Body of pancreas (tissue), 4 donors: Measurements from ENCODE around the gene LRRC4. TPM values are rescaled to one million over a fixed set of nuclear protein-coding genes. Genes with fewer than 3 reads are reported as not detected.

Source experiments
- ATAC-seq: fragments of 150-250 bp; one replicate; pipeline ENCODE4 v1.9.1; 2016
- DNase-seq, 4 donors: peaks; one replicate each; pipeline ENCODE4 v3.0.0-alpha.2; 2019
- H3K27ac ChIP-seq, 4 donors: fragments of 200-600 bp; sonication (generic); 1 replicate in 3 of 4; 2 replicates in 1 of 4; pipeline versions ENCODE4 v1.5.1 to v1.6.1; 2016 to 2019; ENCODE audit warnings: mild to moderate bottlenecking in 1 of 4, mixed read lengths in 1 of 4, moderate library complexity in 1 of 4
- H3K27me3 ChIP-seq, 2 donors: fragments of 200-600 bp; sonication (generic); one replicate each; pipeline ENCODE4 v1.6.0; 2016; ENCODE audit warnings: mild to moderate bottlenecking in 1 of 2
- H3K36me3 ChIP-seq, 2 donors: fragments of 200-600 bp; sonication (generic); replicated peaks in 1 of 2; 2 replicates each; pipeline ENCODE4 v1.5.1; 2016; ENCODE audit warnings: low read depth in 2 of 2; ENCODE audit not compliant: insufficient read depth in 1 of 2
- H3K4me1 ChIP-seq: fragments of 200-600 bp; sonication (generic); one replicate; pipeline ENCODE4 v1.6.0; 2016
- H3K4me3 ChIP-seq, 2 donors: fragments of 200-600 bp; sonication (generic); 1 replicate in 1 of 2; 2 replicates in 1 of 2; pipeline ENCODE4 v1.5.1; 2016 to 2019
- H3K9me3 ChIP-seq, 3 donors: fragments of 200-600 bp; sonication (generic); 1 replicate in 2 of 3; 2 replicates in 1 of 3; pipeline ENCODE4 v1.5.1; 2016
- POLR2A ChIP-seq, 3 donors: fragments of 450-650 bp; IDR thresholded peaks; one replicate each; pipeline ENCODE4 v1.6.1; 2016; ENCODE audit warnings: antibody characterized with exemption in 3 of 3, mild to moderate bottlenecking in 2 of 3
- WGBS, 2 donors: methylation state at CpG; one replicate each; pipeline ENCODE4 v1.1.5; 2017; 5-methylcytosine and 5-hydroxymethylcytosine counted together
- intact Hi-C: fragments of 100-400 bp; cut with DNase I; formaldehyde crosslinking; loops from one replicate; pipeline ENCODE4 v1.15.1; 2023
- total RNA-seq, 2 donors: library from RNA; depleted of rRNA; stranded (reverse); fragments of >200 nt; gene quantifications; one replicate each; pipeline ENCODE4 v1.1.0, GENCODE V29; 2016
- TF ChIP-seq, protein P1 (sequence below), 7 experiments: fragments of 450-650 bp in 4 of 7; fragments of 200-600 bp in 3 of 7; sonication (generic) in 3 of 7; IDR thresholded peaks; one replicate each; pipeline ENCODE4 v1.5.1; 2016 to 2019; ENCODE audit warnings: antibody characterized with exemption in 7 of 7

LRRC4 gene
- total RNA-seq, 2 donors from 2014 or later = under 0.01 to 0.33 TPM

DNA sequence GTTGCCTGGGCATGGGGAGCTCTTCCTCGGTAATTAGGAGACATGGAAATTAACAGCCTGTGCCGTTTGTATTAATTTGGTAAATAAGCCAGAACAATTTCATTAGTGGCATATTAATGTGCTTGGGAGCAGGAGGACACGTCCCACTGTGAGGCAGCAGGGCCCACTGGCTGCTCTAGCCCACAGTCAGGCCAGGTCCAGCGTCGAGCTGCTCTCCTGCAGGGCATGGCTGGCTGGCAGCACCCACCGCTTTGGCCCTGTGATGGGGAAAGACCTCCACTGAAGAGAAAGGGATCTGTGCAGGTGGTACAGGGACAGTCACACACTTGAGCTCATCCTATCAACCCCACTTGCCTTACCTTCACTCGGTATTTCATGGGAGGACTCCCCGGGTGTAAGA is 37.5 kb upstream of the LRRC4 start:
- DNase-seq = no peak
- intact Hi-C loops = no loop called here
- no peak for TF ChIP-seq POLR2A (IDR thresholded peaks at IDR 0.05)
- TF ChIP-seq, protein P1, sequence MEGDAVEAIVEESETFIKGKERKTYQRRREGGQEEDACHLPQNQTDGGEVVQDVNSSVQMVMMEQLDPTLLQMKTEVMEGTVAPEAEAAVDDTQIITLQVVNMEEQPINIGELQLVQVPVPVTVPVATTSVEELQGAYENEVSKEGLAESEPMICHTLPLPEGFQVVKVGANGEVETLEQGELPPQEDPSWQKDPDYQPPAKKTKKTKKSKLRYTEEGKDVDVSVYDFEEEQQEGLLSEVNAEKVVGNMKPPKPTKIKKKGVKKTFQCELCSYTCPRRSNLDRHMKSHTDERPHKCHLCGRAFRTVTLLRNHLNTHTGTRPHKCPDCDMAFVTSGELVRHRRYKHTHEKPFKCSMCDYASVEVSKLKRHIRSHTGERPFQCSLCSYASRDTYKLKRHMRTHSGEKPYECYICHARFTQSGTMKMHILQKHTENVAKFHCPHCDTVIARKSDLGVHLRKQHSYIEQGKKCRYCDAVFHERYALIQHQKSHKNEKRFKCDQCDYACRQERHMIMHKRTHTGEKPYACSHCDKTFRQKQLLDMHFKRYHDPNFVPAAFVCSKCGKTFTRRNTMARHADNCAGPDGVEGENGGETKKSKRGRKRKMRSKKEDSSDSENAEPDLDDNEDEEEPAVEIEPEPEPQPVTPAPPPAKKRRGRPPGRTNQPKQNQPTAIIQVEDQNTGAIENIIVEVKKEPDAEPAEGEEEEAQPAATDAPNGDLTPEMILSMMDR (IDR thresholded peaks at IDR 0.05) = no peak

DNA sequence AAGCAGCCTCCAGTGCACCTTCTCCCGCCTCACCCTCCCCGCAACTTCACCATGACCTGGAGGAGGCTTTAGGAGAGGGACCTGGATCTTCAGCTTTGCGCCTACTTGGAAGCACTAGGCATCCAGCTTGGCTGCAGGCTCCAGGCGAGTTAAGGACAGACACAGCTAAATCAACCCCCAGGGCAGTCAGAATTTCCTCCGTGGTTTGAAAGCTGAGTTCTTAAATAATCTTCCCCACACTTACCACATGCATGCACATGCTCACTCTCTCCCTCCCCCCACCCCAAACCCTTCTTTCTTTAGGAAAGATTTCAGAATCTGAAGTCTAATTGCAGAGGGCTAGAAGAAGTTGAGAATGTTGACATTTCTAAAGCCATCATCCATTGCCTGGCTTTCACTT is 36.7 kb upstream of the LRRC4 start:
- Histone ChIP-seq H3K36me3 (peaks cover 0 to 6% of the 10 kb centered on the region in 2 donors), H3K27ac (no peak overlapping the region), H3K4me1 (no peaks in the 10 kb centered on the region), H3K27me3 (no peaks in the 10 kb centered on the region), H3K9me3 (no peaks in the 10 kb centered on the region), H3K4me3 (no peak overlapping the region)
- no peak for ATAC-seq
- intact Hi-C loops = no loop called here
- DNase-seq = no peak
- TF ChIP-seq, protein P1 (IDR thresholded peaks at IDR 0.05) = no peak
- no peak for TF ChIP-seq POLR2A (IDR thresholded peaks at IDR 0.05)
- 84 to 90% methylated on average over 5 of the region's 5 CpGs for WGBS, 2 donors

More for the DNA sequence above, 37.5 kb upstream of the LRRC4 start:
- ATAC-seq = no peak
- H3K9me3 ChIP-seq = no peaks in the 10 kb centered on the region
- H3K4me3 ChIP-seq = no peak overlapping the region
- no peak overlapping the region for H3K27ac ChIP-seq
- no peaks in the 10 kb centered on the region for H3K27me3 ChIP-seq
- WGBS, 2 donors = 91 to 93% methylated on average over 5 to 8 of the region's 8 CpGs
- H3K36me3 ChIP-seq = peaks cover 0 to 6% of the 10 kb centered on the region in 2 donors
- no peaks in the 10 kb centered on the region for H3K4me1 ChIP-seq

DNA sequence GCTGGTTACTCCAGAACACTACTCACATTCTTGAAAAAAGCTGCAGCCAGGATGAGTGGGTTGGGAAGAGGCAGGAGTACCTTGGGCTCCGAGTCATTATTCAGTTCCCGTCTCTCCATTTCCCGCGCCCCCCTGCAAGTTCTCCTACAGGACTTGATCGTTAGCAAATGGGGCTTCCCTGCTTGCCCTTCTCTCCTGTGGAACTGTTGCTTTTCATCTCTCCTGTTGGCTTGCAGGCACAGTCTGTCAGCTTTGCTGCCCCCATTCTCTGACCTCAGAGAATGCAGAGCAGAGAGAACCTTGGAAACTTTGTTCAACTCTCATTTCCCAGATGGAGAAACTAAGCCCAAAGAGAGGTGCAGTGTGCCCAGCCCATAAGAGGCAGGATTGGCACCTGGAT is 35.6 kb upstream of the LRRC4 start:
- H3K9me3 ChIP-seq = no peaks in the 10 kb centered on the region
- TF ChIP-seq, protein P1 (IDR thresholded peaks at IDR 0.05) = no peak
- no peak for TF ChIP-seq POLR2A (IDR thresholded peaks at IDR 0.05)
- no peaks in the 10 kb centered on the region for H3K27me3 ChIP-seq
- H3K36me3 ChIP-seq = peaks cover 0 to 4% of the 10 kb centered on the region in 2 donors
- ATAC-seq (no peak), DNase-seq (no peak)
- WGBS, 2 donors = 73 to 83% methylated on average over 5 of the region's 5 CpGs
- H3K4me1 ChIP-seq = no peaks in the 10 kb centered on the region
- no peak overlapping the region for H3K27ac ChIP-seq
- intact Hi-C loops = no loop called here
- no peak overlapping the region for H3K4me3 ChIP-seq

DNA sequence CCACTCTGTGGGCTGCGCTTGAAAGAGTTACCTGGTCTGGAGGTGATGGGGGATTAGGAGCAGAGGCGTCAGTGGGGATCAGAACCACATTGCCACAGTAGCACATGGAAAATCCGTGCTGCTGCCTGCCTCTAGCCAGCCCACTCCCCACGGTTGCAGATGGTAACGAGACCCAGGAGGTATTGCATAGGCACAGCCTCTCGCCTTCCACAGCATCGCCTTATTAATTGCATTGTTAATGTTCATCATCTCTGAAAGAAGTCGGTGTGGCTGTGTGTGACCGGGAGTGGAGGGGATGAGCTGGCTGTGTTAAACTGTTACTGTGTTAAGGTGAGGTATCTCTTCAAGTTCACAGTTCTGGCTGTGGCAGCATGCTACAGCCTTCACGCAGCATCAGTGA is 35.2 kb upstream of the LRRC4 start:
- WGBS, 2 donors = 89 to 95% methylated on average over 10 of the region's 10 CpGs
- no peaks in the 10 kb centered on the region for H3K27me3 ChIP-seq
- DNase-seq = no peak
- intact Hi-C loops = no loop called here
- peaks cover 0 to 2% of the 10 kb centered on the region in 2 donors for H3K36me3 ChIP-seq
- H3K27ac ChIP-seq = no peak overlapping the region
- no peaks in the 10 kb centered on the region for H3K9me3 ChIP-seq
- TF ChIP-seq, protein P1 (IDR thresholded peaks at IDR 0.05) = no peak
- no peak for TF ChIP-seq POLR2A (IDR thresholded peaks at IDR 0.05)
- no peak overlapping the region for H3K4me3 ChIP-seq
- no peak for ATAC-seq
- no peaks in the 10 kb centered on the region for H3K4me1 ChIP-seq

DNA sequence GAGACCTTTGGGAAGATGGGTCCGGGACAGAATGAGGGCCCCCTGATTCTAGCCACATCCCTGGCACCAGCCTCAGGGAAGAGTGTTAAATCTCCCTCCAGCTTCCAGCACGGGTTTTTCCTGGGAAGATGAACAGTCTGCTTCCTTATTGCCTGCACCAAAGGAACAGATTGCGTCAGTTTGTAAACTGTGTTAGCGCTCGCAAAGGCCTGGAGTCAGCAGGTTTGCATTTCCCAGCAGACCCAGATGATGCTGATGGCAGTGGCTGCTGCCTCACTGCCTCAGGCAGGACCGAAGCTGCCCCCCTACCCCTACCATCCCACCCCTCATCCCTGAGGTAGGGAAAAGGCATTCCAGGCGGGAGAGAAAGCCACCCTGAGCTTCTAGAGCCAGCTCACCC is 34.6 kb upstream of the LRRC4 start:
- no peak for ATAC-seq
- DNase-seq = peak in 2 of 4 donors; percentile 27 to 29
- 78 to 89% methylated on average over 6 to 7 of the region's 7 CpGs for WGBS, 2 donors
- Histone ChIP-seq H3K27me3 (no peaks in the 10 kb centered on the region), H3K27ac (no peak overlapping the region), H3K4me1 (no peaks in the 10 kb centered on the region), H3K36me3 (peaks cover 0 to 2% of the 10 kb centered on the region in 2 donors), H3K9me3 (no peaks in the 10 kb centered on the region), H3K4me3 (no peak overlapping the region)
- no peak for TF ChIP-seq POLR2A (IDR thresholded peaks at IDR 0.05)
- TF ChIP-seq, protein P1 (IDR thresholded peaks at IDR 0.05) = no peak
- intact Hi-C loops = no loop called here
